ENCODE measurements around the gene ZC3H6.
"Not testable (repeated sequence)": the region's sequence is repeated elsewhere in the genome, so short reads cannot be mapped to it uniquely, and the experiment has no call there.

ZC3H6 gene

DNA sequence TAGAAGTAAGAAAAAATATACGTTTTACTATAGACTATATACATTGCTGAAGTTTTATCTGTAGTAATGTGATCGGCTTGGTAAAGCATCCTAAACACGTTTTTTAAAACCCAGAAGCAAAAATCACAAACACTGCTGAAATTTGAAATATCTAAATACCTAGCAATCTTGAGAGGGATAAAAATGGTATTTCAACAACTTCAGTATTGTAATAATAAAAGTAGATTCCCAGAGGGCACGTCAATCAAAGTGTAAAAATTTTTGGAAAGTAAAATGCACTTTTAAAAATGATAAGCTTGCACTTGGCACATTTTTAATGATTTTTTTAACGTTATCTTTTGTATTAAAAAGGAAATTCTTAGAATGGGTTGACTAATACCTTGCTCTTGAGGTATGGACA, 1.6 kb downstream of the ZC3H6 start:
- no peak overlapping the region for H3K27ac ChIP-seq
- TF ChIP-seq, protein P1, sequence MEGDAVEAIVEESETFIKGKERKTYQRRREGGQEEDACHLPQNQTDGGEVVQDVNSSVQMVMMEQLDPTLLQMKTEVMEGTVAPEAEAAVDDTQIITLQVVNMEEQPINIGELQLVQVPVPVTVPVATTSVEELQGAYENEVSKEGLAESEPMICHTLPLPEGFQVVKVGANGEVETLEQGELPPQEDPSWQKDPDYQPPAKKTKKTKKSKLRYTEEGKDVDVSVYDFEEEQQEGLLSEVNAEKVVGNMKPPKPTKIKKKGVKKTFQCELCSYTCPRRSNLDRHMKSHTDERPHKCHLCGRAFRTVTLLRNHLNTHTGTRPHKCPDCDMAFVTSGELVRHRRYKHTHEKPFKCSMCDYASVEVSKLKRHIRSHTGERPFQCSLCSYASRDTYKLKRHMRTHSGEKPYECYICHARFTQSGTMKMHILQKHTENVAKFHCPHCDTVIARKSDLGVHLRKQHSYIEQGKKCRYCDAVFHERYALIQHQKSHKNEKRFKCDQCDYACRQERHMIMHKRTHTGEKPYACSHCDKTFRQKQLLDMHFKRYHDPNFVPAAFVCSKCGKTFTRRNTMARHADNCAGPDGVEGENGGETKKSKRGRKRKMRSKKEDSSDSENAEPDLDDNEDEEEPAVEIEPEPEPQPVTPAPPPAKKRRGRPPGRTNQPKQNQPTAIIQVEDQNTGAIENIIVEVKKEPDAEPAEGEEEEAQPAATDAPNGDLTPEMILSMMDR (conservative IDR thresholded peaks at IDR 0.05): no peak
- no peak for TF ChIP-seq ZFX (IDR thresholded peaks at IDR 0.05)

DNA sequence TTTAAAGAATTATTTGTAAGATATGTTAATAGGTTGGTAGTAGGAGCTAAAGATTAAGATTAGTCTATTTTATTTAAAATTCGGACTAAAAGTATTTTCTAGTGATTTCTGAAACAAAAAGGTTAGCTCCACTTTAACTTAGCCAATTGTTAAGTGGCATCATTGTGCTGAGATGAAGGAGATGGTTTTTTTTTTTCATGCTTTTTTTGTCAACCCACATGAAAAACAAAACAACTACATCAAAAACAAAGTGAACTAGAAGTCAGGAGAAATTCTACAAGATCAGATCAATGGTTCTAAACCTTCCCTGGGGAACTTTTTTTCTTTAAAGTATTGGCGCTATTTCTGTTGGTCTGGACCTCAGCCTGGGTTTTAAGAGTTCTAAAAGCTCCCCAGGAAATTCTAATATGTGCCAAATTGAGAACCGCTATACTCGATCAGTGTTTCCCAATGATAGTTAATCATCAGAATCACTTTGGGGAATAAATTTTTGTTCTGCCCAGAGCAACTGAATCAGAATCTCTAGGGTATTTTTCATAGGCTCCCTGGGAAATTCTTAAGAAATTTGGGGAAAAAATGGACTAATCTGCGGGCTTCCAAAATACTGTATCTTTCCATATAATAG, 2.3 kb downstream of the ZC3H6 start:
- no peak overlapping the region for H3K27ac ChIP-seq
- TF ChIP-seq ZFX (IDR thresholded peaks at IDR 0.05): no peak
- TF ChIP-seq, protein P1 (conservative IDR thresholded peaks at IDR 0.05): no peak

DNA sequence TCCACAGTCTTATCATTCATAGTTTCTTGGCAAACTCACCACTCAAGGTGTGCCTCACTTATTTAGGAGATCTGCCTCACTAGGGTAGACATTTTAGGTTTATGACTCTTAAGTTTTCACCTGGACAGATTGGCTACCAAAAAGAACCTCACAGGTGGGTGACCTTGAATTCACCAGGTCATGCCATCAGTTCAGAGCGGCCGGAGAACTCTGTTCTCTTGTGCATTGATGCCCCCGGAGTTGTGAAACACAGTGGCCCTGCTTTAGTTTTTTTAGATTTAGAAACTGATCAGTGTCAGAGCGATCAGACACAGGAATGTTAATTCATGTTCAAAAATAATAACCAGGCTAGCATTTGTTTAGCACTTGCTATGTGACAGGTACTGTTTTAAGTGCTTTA, 6.7 kb downstream of the ZC3H6 start:
- H3K27ac ChIP-seq: not testable (repeated sequence)

DNA sequence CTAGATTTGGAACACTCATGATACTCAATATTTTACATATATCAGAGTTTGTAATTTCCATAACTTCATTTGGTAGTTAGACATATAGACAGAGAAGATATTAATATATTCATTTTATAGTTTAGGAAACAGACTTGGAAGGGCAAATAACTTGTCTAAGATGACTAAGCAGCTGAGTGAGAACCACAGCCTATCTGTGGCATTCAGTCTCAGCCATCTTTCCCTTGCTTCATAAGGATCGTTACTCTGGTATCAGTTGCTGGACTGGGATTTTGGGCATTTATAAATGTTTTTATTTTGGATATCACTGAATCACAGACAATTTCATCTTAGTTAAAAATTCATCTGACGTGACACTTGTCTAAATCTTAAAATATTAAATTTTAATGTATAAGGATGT, 8.1 kb downstream of the ZC3H6 start:
- H3K27ac ChIP-seq: not testable (repeated sequence)

DNA sequence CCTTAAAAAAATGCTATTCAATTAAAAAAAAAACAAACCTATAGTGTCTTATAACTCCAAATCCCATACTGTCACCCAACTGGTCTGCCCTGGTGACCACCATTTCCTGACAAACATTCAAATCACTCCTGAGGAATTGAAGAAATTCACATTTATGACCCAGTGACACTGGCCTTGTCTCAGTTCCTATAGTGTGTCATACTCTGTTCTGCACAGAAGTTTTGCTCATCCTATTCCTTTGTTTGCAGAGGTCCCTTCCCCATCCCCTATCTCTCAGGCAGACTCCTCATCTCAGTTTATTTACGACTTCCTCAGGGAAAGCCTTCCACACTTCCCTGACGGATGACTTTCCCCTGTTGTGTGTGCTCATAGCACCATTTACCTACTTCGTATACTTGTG, 14.7 kb downstream of the ZC3H6 start:
- H3K27ac ChIP-seq: no peak overlapping the region
- TF ChIP-seq, protein P1 (conservative IDR thresholded peaks at IDR 0.05): no peak
- no peak for TF ChIP-seq ZFX (IDR thresholded peaks at IDR 0.05)

DNA sequence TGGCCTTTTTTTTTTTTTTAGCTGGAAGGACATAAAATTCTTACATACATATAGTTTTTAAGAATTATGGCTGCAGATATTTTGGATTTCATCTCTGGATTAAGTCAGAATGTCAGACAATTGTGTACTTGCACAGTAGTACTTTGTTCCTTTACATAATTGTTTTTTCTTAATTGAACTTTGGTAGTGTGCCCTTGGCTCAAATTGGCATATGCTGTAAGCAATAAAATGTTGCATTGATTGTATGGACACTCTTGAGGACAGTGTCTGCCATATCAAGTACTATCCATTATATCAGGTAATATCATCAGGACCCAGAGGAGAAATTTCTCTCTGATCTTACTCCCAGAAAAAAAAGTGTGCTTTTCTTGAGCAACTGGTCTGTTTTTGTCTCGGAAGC, 15.3 kb downstream of the ZC3H6 start:
- no peak for TF ChIP-seq ZFX (IDR thresholded peaks at IDR 0.05)
- TF ChIP-seq, protein P1 (conservative IDR thresholded peaks at IDR 0.05): no peak

DNA sequence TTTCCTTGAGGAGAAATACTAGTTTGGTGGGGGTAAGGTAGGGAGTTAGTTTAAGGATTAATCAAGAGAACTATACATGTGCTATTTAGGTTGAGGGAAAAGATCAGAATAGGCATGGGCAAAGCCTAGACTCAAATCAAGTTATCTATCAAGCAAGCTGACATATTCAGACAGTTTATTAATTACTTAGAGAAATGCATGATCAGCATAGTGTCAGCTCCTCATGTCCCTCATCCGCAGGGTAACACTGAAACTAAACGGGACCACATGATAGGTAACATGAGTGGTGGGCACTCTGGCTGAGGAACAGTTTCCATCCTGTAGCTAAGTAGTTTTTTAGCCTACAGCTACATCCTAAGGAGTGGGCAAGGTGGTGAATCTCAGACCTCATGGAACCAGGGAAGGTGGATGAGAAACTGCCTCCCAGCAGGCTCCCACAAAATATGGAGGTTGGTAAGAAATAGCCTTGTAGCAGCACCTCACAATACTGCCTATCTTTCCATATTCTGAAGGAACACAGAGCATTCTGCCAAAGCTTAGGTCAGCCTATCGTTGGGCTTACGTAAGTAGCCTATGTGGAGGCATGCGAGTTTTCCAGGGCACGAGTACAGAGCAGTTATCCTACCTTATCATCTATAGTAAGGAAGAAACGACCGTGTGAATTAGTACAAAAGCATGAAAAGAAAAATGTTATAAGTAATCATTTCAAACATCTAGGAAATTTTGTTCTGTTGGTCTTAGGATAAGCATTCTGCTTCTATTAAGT, 18.4 kb downstream of the ZC3H6 start:
- no peak overlapping the region for H3K27ac ChIP-seq
- TF ChIP-seq ZFX (IDR thresholded peaks at IDR 0.05): no peak
- TF ChIP-seq, protein P1 (conservative IDR thresholded peaks at IDR 0.05): no peak

More for the DNA sequence above, 15.3 kb downstream of the ZC3H6 start:
- no peak overlapping the region for H3K27ac ChIP-seq

DNA sequence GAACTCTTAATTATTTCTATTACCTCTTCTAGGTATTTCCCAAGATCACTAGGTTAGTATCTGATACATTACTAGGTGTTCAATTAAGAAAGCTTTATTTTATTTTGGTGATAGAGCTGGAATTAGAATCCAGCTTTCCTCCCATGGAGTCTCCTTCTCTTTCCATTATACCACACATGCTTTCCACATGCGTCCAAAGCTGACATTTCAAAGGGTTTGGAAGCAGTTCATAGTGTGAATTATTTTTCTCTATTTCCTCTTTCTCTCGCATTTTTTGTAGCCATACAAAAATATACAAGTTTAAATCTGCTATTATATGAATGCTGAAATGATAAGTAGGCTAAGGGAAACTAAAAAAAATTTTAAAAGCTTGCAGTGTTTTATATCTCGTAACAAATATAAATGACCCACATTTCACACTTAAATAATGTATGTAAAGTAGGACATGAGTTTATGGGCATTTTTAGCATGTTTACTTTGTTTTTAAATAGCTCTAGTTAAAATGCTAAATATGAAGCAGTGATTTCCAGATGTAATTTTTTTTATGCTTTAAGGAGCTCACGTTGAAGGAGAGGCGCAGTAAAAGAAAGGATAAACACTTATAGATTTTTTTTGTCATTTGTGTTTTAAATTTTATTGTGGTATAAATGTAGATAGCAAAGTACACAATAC, 20.1 kb downstream of the ZC3H6 start:
- no peak for TF ChIP-seq ZFX (IDR thresholded peaks at IDR 0.05)
- TF ChIP-seq, protein P1 (conservative IDR thresholded peaks at IDR 0.05): no peak

More for the DNA sequence above, 20.1 kb downstream of the ZC3H6 start:
- no peak overlapping the region for H3K27ac ChIP-seq

Data from C4-2B (cell line).